Measurements from ENCODE around the gene LRP8.

LRP8 gene

DNA sequence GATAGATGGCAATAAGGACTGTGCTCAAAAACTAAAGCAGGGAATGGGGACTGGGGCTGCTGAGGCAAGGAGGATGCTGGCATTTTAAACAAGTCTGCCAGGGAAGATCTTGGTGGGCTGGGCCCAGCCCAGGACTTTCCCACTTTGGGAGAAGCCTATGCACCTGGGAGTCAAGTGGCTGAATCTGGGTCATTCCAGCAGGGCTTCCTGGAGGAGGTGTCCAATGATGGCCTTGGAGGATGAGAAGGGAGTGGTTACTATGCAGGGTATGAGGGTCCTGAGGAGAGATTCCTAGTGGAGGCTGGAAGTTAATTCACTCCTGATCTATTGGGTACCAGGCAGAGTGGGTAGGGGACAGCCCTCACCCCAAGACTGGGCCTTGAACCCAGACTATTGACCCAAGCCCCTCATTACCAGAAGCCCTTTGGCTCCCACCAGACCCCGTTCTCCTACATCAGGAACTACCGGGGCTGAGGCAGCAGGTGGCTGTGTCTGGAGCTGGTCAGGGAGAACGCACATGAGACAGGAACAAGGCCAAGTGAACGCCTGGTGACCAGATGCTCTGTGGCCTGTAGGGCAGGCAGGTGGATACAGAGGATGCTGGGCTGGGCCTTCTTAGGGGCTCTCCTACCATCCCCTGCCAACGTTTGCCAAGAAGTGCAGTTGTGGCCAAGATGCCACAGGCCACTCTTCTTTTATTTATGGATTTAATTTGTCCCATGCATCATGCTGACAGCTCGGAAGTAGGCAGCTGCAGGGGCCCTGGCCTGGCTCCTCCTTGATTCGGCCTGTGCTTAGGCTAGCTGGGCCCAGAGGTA, 18.3 kb upstream of the LRP8 start:
- Histone ChIP-seq H3K4me1 (ENCODE audit: control insufficient read depth, insufficient read depth, low read length) (peaks cover 6% of the 10 kb centered on the region), H3K4me3 (ENCODE audit: low read depth, low read length) (no peak overlapping the region), H3K9ac (ENCODE audit: low read depth, low read length) (no peak overlapping the region), H3K9me3 (ENCODE audit: control insufficient read depth, insufficient read depth, low read length) (no peaks in the 10 kb centered on the region), H3K27ac (ENCODE audit: low read depth, low read length) (no peak overlapping the region), H3K36me3 (ENCODE audit: control insufficient read depth, insufficient read depth, low read length) (no peaks in the 10 kb centered on the region), H3K27me3 (ENCODE audit: control insufficient read depth, insufficient read depth, low read length) (no peaks in the 10 kb centered on the region; the same call in 1 of the 2 replicates)

DNA sequence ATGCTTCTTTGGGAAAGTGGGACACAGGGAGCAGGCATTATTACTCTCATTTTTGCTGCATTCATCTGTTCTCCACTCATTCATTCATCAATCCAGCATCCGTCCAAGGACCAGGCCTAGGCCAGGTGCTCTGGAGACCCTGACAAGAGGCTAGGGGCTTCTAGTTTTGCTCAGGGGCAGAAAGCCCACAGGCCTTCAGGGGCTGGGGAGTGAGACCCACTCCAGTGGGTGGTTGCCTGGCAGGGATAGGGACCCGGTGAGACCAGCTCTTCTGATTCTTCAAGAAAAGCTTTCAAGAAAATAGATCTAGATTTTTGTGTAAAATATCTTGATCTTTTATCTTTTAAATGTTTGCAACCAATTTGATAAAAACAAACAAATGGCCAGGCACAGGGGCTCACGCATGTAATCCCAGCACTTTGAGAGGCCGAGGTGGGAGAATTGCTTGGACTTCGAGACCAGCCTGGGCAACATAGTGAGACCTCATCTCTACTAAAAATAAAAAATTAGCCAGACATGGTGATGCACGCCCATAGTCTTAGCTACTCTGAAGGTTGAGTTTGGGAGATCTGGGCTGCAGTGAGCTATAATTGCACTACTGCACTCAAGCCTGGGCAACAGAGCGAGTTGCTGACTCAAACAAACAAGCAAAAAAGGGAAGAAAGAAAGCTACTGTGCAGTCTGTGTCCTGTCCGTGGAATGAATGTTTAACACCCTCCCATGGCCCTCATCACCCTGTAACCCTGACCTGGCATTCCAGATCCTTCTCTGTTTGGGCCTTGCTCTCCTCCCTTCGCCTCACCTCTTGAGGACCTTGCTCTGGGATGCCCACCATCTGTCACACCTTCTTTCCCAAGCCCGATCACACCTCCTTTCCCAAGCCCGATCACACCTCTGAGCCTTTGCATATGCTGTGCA, 17.3 kb upstream of the LRP8 start:
- no peak overlapping the region for H3K4me3 ChIP-seq (ENCODE audit: low read depth, low read length)
- H3K36me3 ChIP-seq (ENCODE audit: control insufficient read depth, insufficient read depth, low read length): no peaks in the 10 kb centered on the region
- no peak overlapping the region for H3K27ac ChIP-seq (ENCODE audit: low read depth, low read length)
- H3K9ac ChIP-seq (ENCODE audit: low read depth, low read length): no peak overlapping the region
- H3K9me3 ChIP-seq (ENCODE audit: control insufficient read depth, insufficient read depth, low read length): no peaks in the 10 kb centered on the region
- no peaks in the 10 kb centered on the region for H3K4me1 ChIP-seq (ENCODE audit: control insufficient read depth, insufficient read depth, low read length)
- no peaks in the 10 kb centered on the region; the same call in 1 of the 2 replicates for H3K27me3 ChIP-seq (ENCODE audit: control insufficient read depth, insufficient read depth, low read length)

DNA sequence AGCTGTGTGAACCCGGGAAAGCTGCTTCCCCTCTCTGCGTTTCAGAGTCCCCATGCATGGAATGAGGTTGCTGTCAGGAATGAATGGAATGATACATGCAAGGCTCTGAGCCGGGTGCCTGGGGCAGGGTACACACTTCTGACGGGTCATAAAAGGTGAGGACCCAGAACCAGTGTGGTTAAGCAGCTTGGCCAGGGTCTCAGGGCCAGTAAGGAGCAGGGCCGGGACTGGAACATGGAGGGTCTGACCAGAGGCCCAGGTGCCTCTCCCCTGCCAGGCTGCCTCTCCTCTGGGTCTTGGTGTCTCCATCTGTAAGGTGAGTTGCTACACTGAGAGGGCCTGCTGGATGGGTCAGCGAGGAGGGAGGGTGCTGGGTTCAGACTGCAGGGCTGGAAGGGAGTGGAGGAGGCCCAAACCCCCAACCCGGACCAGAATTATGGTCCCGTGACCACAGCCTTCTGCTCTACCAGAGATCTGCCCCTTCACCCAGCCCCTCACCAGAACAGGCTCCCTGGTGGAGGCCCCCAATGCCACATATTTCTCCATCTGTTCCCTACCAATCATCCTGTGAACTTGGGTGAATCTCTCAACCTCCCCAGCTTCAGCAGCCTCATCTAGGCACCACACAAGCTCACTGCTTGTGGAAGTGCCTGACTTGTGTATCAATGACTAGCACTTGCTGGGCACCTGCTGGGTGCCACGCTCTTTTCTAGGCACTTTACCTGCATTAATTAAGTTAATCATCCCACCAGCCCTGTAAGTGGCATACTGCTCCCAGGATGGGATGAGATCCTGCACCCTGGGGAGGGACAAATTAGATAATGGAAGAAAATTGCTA, 16.2 kb upstream of the LRP8 start:
- H3K36me3 ChIP-seq (ENCODE audit: control insufficient read depth, insufficient read depth, low read length): no peaks in the 10 kb centered on the region
- no peaks in the 10 kb centered on the region for H3K4me1 ChIP-seq (ENCODE audit: control insufficient read depth, insufficient read depth, low read length)
- H3K27me3 ChIP-seq (ENCODE audit: control insufficient read depth, insufficient read depth, low read length): no peaks in the 10 kb centered on the region; the same call in 1 of the 2 replicates

DNA sequence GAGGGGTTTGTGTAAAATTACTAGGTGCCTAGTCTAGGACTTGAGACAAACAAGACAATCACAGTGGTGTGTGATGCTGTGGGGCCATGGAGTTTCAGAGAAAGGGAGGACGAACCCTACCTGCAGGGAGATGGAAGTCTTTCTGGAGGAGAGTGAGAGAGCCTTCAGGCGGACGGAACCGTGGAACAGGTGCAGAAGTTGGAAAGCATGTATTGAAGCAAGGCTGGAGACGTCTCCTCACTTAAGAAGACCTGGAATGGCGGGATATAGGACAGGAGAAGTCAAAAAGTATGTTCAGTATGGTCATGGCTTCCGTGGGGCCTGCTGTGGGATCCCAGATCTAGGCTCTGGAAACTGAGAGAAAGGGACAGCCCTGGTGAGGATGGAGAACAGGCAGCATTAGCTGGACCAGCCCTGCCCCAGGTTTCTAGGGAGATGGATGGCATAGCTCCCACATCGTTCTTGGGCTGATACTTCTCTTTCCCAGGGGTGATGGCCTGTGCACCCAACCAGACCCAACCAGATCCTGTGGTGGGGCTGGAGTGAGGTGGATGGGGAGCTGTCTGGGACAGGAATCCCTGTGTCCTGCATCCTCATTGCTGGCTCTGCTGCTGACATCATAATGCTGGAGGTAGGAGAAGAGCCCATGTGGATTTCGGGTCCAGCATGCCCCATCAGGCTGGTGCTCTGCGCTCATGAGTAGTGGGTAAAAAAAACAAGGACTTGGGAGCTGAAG, 15.0 kb upstream of the LRP8 start:
- Histone ChIP-seq H3K36me3 (ENCODE audit: control insufficient read depth, insufficient read depth, low read length) (no peaks in the 10 kb centered on the region), H3K4me3 (ENCODE audit: low read depth, low read length) (no peak overlapping the region), H3K9me3 (ENCODE audit: control insufficient read depth, insufficient read depth, low read length) (no peaks in the 10 kb centered on the region), H3K27ac (ENCODE audit: low read depth, low read length) (no peak overlapping the region), H3K9ac (ENCODE audit: low read depth, low read length) (no peak overlapping the region), H3K27me3 (ENCODE audit: control insufficient read depth, insufficient read depth, low read length) (no peaks in the 10 kb centered on the region; the same call in 1 of the 2 replicates), H3K4me1 (ENCODE audit: control insufficient read depth, insufficient read depth, low read length) (no peaks in the 10 kb centered on the region)

More for the DNA sequence above, 16.2 kb upstream of the LRP8 start:
- Histone ChIP-seq H3K9ac (ENCODE audit: low read depth, low read length) (no peak overlapping the region), H3K9me3 (ENCODE audit: control insufficient read depth, insufficient read depth, low read length) (no peaks in the 10 kb centered on the region), H3K4me3 (ENCODE audit: low read depth, low read length) (no peak overlapping the region), H3K27ac (ENCODE audit: low read depth, low read length) (no peak overlapping the region)

DNA sequence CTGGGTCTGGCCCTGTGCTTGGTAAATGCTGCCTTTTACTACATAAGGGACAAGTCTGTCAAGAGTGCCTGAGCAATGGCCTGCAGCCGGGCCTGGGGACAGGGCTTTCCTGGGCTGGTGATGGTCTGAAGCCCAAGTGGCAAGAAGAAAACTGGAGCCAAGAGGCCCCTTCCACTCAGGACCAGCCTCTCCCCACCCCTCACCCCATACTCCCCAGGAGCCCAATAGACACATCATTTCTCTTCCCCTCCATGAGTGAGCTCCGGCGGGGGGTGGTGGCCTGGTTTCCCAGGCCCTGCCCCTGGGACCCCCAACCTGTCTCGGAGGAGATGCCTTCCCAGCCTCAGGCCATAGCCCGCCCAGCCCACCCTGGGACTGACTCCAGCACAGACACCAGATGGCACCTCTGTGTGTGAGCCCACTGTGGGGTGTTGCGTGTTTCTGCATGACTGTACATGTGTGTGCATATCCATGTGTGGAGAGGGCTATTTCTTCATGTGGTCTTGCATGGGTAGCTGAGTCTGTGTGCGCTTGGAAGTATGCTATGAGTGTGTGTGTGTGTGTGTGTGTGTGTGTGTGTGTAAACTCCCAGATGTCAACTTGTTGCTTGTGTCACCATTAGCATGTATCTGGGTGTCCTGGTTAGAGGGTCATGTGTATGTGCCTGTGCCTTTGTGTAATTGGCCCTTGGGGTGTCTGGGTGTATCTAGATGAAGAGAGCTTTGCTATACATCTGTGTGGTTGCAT, 14.3 kb upstream of the LRP8 start:
- no peak overlapping the region for H3K9ac ChIP-seq (ENCODE audit: low read depth, low read length)

DNA sequence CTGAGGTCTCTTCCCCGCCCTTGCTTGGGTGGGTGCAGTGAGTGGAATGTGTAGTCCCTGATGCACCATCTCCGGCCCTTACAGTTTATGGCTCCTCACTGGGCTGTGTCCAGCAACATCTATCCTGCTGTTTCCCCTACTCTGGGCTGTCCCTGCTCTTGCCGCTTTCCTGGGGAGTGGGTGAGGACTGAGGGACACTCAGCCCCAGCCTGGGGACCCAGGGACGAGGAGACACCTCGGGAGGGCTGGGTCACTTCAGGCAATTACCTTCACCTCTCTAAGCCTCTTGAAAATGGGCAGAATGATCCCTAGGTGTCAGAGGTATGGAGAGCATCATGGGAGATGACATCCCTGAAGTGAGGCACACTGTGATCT, 13.6 kb upstream of the LRP8 start:
- no peak overlapping the region for H3K4me3 ChIP-seq (ENCODE audit: low read depth, low read length)
- no peak overlapping the region for H3K9ac ChIP-seq (ENCODE audit: low read depth, low read length)
- no peaks in the 10 kb centered on the region; the same call in 1 of the 2 replicates for H3K27me3 ChIP-seq (ENCODE audit: control insufficient read depth, insufficient read depth, low read length)
- H3K4me1 ChIP-seq (ENCODE audit: control insufficient read depth, insufficient read depth, low read length): no peaks in the 10 kb centered on the region
- no peak overlapping the region for H3K27ac ChIP-seq (ENCODE audit: low read depth, low read length)
- H3K36me3 ChIP-seq (ENCODE audit: control insufficient read depth, insufficient read depth, low read length): no peaks in the 10 kb centered on the region
- H3K9me3 ChIP-seq (ENCODE audit: control insufficient read depth, insufficient read depth, low read length): no peaks in the 10 kb centered on the region

More for the DNA sequence above, 14.3 kb upstream of the LRP8 start:
- Histone ChIP-seq H3K4me1 (ENCODE audit: control insufficient read depth, insufficient read depth, low read length) (no peaks in the 10 kb centered on the region), H3K27me3 (ENCODE audit: control insufficient read depth, insufficient read depth, low read length) (no peaks in the 10 kb centered on the region; the same call in 1 of the 2 replicates), H3K4me3 (ENCODE audit: low read depth, low read length) (no peak overlapping the region), H3K9me3 (ENCODE audit: control insufficient read depth, insufficient read depth, low read length) (no peaks in the 10 kb centered on the region), H3K27ac (ENCODE audit: low read depth, low read length) (no peak overlapping the region), H3K36me3 (ENCODE audit: control insufficient read depth, insufficient read depth, low read length) (no peaks in the 10 kb centered on the region)

DNA sequence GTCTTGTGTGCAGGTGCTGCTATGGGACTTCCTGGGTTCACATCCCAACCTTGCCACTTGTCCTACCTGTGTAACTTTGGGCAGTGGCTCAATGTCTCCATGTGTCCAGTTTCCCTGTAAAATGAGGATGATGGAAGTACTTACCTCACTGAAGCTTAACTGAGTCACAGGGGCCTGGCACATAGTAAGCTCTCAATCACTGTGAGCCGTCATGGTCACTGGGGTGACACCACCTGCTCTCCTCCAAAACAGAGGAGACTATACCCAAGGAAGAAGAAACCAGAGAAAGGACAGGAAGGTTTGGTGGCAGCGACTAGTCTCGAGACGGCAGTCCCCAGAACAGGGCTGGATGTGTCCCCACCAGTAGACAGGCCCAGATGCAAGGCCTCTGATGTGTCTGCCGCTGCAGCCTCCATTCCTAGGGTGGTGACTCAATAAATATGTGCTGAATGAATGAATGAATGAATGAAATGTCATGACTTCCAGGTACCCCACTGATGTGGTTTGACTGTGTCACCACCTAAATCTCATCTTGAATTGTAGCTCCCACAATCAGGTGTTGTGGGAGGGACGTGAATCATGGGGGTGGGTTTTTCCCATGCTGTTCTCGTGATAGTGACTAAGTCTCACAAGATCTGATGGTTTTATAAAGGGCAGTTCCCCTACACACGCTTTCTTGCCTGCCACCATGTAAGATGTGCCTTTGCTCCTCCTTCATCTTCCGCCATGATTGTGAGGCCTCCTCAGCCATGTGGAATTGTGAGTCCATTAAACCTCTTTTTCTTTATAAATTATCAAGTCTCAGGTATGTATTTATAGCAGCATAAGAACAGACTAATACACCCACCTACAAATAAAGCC, 13.0 kb upstream of the LRP8 start:
- Histone ChIP-seq H3K27me3 (ENCODE audit: control insufficient read depth, insufficient read depth, low read length) (no peaks in the 10 kb centered on the region; the same call in 1 of the 2 replicates), H3K4me1 (ENCODE audit: control insufficient read depth, insufficient read depth, low read length) (no peaks in the 10 kb centered on the region), H3K27ac (ENCODE audit: low read depth, low read length) (no peak overlapping the region), H3K9ac (ENCODE audit: low read depth, low read length) (no peak overlapping the region), H3K4me3 (ENCODE audit: low read depth, low read length) (no peak overlapping the region), H3K36me3 (ENCODE audit: control insufficient read depth, insufficient read depth, low read length) (no peaks in the 10 kb centered on the region), H3K9me3 (ENCODE audit: control insufficient read depth, insufficient read depth, low read length) (no peaks in the 10 kb centered on the region)

DNA sequence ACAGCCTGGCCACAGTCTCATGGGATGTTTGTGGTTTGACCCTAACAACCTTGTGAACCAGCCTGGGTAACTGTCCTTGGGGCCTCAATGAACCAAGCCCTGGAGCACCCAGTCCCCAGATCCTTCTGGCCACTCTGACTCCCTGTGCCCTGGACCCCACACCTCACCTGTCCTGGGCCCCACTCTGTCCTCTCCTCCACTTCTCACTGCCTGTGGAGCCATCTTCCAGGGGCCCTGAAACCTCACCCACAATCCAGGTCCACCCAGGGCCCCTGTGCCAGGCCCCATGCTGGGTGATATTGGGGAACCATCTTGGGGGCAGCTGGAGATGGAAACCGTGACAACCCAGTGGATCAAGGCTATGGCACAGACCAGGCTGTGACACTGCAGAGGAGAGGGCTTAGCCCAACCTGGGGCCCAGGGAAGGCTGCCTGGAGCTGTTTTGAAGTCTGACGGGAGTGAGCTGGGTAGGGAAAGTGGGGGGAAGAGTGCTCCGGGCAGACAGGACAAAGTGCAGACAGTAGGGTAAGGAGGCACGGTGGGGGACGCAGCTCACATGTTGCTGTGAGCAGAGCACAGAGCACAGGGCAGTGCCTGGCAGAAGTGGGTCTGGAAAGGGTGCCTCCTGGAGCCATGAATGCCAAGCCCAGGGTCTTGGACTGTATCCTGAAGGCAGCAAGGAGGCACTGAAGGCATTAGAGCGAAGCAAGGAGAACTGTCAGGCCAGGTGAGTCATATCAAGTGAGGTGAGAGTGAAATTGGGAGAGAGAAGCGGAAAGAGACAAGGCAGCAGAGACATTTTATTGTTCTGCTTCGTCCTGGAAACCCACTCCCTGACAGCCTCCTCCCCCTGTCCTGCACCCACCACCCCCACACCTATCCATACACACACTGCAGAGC, 12.1 kb upstream of the LRP8 start:
- H3K36me3 ChIP-seq (ENCODE audit: control insufficient read depth, insufficient read depth, low read length): no peaks in the 10 kb centered on the region
- no peaks in the 10 kb centered on the region for H3K27me3 ChIP-seq (ENCODE audit: control insufficient read depth, insufficient read depth, low read length)
- H3K9me3 ChIP-seq (ENCODE audit: control insufficient read depth, insufficient read depth, low read length): no peaks in the 10 kb centered on the region
- H3K27ac ChIP-seq (ENCODE audit: low read depth, low read length): no peak overlapping the region
- H3K4me1 ChIP-seq (ENCODE audit: control insufficient read depth, insufficient read depth, low read length): no peaks in the 10 kb centered on the region
- H3K9ac ChIP-seq (ENCODE audit: low read depth, low read length): no peak overlapping the region
- no peak overlapping the region for H3K4me3 ChIP-seq (ENCODE audit: low read depth, low read length)
